ENCODE measurements around the gene RICTOR. TPM values are rescaled to one million over a fixed set of nuclear protein-coding genes. Genes with fewer than 3 reads are reported as not detected.

The RICTOR gene
- total RNA-seq, 2 donors from 2014 or later = 18.7 to 25.1 TPM

- Histone ChIP-seq H3K4me3 (no peak overlapping the region), H3K4me1 (no peaks in the 10 kb centered on the region), H3K27ac (no peak overlapping the region), H3K9me3 (no peaks in the 10 kb centered on the region), H3K27me3 (no peaks in the 10 kb centered on the region), H3K36me3 (no peaks in the 10 kb centered on the region)
- DNase-seq (ENCODE audit: low spot score) = no peak
- TF ChIP-seq CTCF (IDR thresholded peaks at IDR 0.05) = no peak
Observed at GRCh38 chr5:39113354-39113953, 39.3 kb upstream of the RICTOR start.

- Histone ChIP-seq H3K4me1 (no peaks in the 10 kb centered on the region), H3K27ac (no peak overlapping the region), H3K27me3 (no peaks in the 10 kb centered on the region), H3K9me3 (no peaks in the 10 kb centered on the region), H3K36me3 (no peaks in the 10 kb centered on the region), H3K4me3 (no peak overlapping the region)
- TF ChIP-seq CTCF (IDR thresholded peaks at IDR 0.05) = no peak
- no peak for DNase-seq (ENCODE audit: low spot score)
Observed at GRCh38 chr5:39109606-39110005, 35.4 kb upstream of the RICTOR start.

GRCh38 chr5:39108987-39109386, 34.8 kb upstream of the RICTOR start:
- DNase-seq (ENCODE audit: low spot score) = no peak
- no peaks in the 10 kb centered on the region for H3K4me1 ChIP-seq
- H3K36me3 ChIP-seq = no peaks in the 10 kb centered on the region
- H3K27ac ChIP-seq = no peak overlapping the region
- H3K4me3 ChIP-seq = no peak overlapping the region
- TF ChIP-seq CTCF (IDR thresholded peaks at IDR 0.05) = no peak
- H3K9me3 ChIP-seq = no peaks in the 10 kb centered on the region
- no peaks in the 10 kb centered on the region for H3K27me3 ChIP-seq

- DNase-seq (ENCODE audit: low spot score) = no peak
- Histone ChIP-seq H3K36me3 (no peaks in the 10 kb centered on the region), H3K4me1 (no peaks in the 10 kb centered on the region), H3K27me3 (no peaks in the 10 kb centered on the region), H3K27ac (no peak overlapping the region), H3K9me3 (no peaks in the 10 kb centered on the region), H3K4me3 (no peak overlapping the region)
- no peak for TF ChIP-seq CTCF (IDR thresholded peaks at IDR 0.05)
Observed at GRCh38 chr5:39107350-39107749, 33.2 kb upstream of the RICTOR start.

GRCh38 chr5:39106322-39106721, 32.1 kb upstream of the RICTOR start:
- H3K9me3 ChIP-seq = no peaks in the 10 kb centered on the region
- no peak for DNase-seq (ENCODE audit: low spot score)
- no peak overlapping the region for H3K27ac ChIP-seq
- peak in 1 of 2 donors; percentile 44 for TF ChIP-seq CTCF (IDR thresholded peaks at IDR 0.05)
- no peaks in the 10 kb centered on the region for H3K36me3 ChIP-seq
- no peak overlapping the region for H3K4me3 ChIP-seq
- H3K4me1 ChIP-seq = no peaks in the 10 kb centered on the region
- no peaks in the 10 kb centered on the region for H3K27me3 ChIP-seq

GRCh38 chr5:39104221-39104620, 30.0 kb upstream of the RICTOR start:
- Histone ChIP-seq H3K9me3 (no peaks in the 10 kb centered on the region), H3K4me1 (no peaks in the 10 kb centered on the region), H3K27me3 (no peaks in the 10 kb centered on the region), H3K27ac (no peak overlapping the region), H3K4me3 (no peak overlapping the region), H3K36me3 (no peaks in the 10 kb centered on the region)
- TF ChIP-seq CTCF (IDR thresholded peaks at IDR 0.05) = no peak
- no peak for DNase-seq (ENCODE audit: low spot score)
